HG03432 (cell line): Measurements from ENCODE around the gene DAPK1.

Experiments used
- ATAC-seq: cut with Tn5 transposase; IDR thresholded peaks from one replicate; pipeline ENCODE4 v1.9.1; 2021; ENCODE audit warnings: mild to moderate bottlenecking, moderate library complexity; ENCODE audit not compliant: unreplicated experiment

DAPK1 gene

GRCh38 chr9:87497604-87498045 lies at the start of gene DAPK1:
Gene DAPK1, plus strand, starts transcription at chr9:87497867. Its CDS starts 1,211 bp downstream, at chr9:87499078.
- peak; percentile 51 for ATAC-seq

DNA sequence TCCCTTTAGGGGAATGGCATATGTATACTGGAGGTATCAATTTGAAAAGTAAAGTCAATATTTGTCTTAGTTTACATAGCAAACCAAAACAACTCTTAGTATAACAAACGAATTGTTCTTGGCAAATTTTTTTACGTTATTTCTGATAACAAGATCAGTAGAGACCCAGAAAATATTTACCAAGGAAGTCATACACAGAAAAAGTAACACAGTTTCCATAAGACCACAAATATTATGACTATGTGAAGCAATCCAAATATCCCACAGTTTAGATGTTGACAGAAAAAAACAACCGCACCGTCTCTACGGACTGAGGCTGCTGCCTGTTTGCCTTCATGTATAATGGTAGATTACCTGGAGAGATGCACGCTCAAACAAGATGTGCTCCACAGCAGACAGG lies 46.5 kb upstream of the DAPK1 start:
- ATAC-seq = no peak

- ATAC-seq = no peak
Observed at GRCh38 chr9:87455407-87455806, 42.3 kb upstream of the DAPK1 start.

DNA sequence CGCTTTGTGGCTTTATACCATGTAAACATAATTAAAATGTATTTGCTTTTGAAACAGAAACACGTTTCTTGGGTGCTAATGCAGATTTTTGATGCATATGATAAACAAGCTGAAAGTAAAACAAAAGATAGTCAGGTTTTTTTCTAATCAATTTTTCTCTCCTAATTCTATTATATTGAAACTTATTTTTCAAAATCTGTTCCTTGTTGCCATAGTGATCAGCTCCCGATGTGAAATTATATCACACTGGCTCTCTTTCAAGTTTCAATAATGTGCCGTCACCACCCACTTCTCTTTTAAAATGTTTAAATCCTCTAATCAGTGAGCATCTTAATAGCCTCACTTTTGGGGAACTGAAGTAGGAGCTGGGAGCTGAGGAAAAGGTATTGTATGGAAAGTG lies 36.4 kb upstream of the DAPK1 start:
- ATAC-seq = no peak

GRCh38 chr9:87464110-87464991 lies 33.3 kb upstream of the DAPK1 start:
- peak; percentile 84 for ATAC-seq

GRCh38 chr9:87464992-87465378 lies 32.7 kb upstream of the DAPK1 start:
- ATAC-seq = no peak

- ATAC-seq = no peak
Observed at GRCh38 chr9:87465816-87466215, 31.9 kb upstream of the DAPK1 start.

- no peak for ATAC-seq
Observed at GRCh38 chr9:87467187-87467586, 30.5 kb upstream of the DAPK1 start.

GRCh38 chr9:87469793-87470465 lies 27.7 kb upstream of the DAPK1 start:
- ATAC-seq = no peak

GRCh38 chr9:87471746-87472145 lies 25.9 kb upstream of the DAPK1 start:
- ATAC-seq = no peak

DNA sequence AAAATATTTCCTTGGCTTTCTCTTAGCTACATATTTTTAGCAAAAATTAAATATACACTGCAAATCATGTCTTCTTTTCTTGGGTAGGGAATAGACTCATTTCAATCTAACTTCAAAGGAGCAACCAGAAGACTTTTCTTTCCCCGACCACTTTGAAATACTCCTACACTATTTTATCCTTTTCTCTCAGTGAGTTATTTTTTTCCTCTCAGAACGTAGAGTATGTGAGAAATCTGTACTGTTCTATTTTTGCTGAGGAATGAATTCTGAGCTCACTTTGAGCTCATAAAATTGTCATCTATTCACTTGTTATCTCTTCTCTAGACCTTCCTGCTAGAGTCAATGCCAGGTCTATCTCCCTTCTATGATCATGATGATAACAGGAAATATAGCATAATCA lies 22.2 kb upstream of the DAPK1 start:
- no peak for ATAC-seq

- ATAC-seq = no peak
Observed at GRCh38 chr9:87478226-87478992, 19.3 kb upstream of the DAPK1 start.

DNA sequence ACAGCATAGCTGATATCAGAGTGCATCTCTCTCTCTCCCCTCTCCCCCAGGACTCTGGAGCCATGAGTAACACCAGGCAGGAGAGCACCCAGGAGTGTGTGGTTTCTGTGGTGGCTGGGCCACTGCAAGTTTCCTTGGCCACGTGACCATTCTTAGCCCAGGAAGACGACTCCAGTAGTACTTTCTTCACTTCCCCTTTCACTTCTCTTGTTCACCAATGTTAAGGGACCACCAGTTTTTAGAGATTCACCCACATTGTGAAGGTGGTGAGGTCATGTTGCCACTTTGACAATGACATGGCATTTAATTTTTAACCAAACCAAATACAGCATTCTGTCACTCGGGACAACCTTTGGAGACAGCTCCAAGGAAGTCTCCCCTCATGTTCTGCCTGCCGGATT lies 17.9 kb upstream of the DAPK1 start:
- ATAC-seq = peak; percentile 97

DNA sequence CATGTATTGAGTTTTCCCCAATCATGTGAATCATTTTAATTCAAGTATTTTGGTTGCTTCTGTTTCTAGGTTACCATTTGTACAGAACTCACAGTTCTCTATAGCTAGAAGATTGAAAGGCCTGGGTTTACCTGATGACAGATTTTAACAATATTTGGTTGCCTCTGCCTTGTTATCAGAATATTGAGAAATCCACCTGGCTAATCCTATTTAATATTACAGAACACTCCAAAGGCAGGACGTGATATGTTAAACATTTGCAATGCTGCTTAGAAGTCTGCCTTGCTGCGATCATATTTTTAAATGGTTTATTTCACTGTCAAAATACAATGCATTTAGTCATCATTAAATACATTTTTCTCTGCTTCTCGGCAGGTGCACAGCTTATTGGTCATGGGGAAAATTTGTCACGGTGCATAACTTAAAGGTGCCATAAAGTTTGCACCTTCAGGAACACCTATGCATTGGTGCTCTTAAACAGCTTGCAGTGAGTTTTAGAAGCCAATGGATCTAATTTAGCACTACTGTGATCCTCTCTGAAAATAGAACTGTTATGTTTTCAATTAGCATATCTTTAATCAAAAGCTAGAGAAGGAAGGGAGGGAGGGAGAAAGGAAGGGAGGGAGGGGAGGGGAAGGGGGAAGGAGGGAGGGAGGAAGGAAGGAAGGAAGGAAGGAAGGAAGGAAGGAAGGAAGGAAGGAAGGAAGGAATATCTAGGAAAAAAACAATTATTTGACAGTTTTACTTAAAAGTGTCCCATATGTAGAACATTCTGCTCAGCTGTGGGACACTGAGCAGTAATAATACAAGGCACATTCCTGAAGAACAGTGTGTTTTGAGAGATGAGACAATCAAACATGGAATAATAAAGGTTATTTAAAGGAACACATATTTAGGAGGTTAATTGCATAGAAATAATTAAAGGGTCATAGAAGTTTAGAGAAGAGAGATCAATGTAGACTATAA lies 15.5 kb upstream of the DAPK1 start:
- no peak for ATAC-seq

DNA sequence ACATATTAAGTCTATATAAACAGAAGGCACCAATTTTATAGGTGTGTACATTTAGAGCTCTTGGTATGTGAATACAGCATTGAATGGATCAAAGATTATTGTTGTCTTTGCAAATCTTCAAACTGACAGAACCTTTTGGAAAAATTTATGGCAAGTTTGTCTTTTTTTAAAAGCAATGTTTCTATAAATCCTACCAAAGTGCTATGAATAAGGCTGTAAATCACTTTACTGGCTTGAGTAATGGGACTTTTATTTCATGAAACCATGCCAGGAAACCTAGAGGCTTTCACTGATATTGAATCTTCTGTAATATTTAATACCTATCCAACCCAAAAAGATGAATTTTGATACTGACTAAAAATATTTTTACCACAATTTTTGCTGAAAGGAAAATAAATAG lies 7.4 kb upstream of the DAPK1 start:
- no peak for ATAC-seq

GRCh38 chr9:87490907-87491306 lies 6.8 kb upstream of the DAPK1 start:
- ATAC-seq = no peak

DNA sequence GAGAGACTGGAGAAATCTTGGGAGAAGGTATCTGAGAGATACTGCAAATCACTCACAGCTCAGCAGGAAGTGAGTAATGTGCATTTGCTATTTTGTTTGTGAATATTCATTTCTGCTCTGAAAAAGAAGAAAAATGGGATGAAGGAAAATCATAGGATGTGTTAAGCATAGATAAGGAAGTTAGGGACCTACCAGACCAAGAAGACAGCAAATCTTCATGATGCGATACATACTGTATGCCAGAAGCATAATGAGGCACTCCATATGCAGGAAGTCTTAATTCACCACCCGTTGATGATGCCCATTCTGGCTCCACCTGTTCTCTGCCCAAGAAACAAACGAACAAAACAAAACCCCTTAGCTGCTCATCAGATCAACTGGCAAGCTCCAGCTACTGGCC lies 6.1 kb upstream of the DAPK1 start:
- ATAC-seq = no peak

- ATAC-seq = no peak
Observed at GRCh38 chr9:87492642-87493041, 5.0 kb upstream of the DAPK1 start.

DNA sequence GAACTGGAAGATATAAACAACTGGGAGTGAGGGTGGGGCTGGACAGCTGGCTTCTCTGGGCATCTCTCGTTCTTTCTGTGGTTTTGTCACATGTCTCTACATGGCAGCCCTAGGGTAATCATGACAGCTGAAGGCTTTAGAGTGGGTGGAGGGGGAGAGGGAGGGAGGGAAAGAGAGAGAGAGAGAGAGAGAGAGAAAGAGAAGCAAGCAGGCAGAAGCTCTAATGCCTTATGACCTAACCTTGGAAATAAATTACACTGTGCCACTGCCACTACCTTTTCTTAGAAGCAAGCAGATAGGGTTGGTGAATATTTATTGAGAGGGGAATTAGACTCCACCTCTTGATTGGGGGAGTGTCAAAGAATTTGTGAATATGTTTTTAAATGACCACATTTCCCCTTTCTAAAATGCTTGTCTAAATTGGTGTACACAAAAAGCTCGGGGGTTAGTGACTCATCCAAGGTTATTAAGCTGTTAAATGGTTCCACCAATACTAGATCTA lies 2.6 kb upstream of the DAPK1 start:
- ATAC-seq = peak; percentile 39

DNA sequence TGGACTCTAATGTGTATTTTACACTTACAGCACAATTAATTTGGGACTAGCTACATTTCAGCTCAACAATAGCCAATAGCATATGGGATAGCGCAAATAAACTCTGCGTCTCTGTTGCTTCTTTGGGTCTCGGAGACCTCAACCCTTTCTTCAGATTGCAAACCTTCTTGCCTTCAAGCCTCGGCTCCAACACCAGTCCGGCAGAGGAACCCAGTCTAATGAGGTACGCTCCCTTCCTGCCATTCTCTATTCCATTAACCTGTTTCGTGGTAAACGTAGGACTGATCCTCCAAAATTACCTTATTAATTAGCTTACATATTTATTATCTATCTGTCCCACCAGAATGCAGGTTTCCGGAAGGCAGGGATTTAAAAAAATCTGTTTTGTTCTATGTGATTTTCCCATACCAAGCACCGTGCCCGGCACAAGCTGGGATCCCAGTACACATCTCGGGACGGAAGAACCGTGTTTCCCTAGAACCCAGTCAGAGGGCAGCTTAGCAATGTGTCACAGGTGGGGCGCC lies 525 bp upstream of the DAPK1 start:
- no peak for ATAC-seq
